GM12892 (cell line): ENCODE data around the gene PAK2.

Experiments
- POLR2A ChIP-seq: IDR thresholded peaks from 2 replicates; pipeline ENCODE4 v1.6.1; 2011; ENCODE audit warnings: low read depth, low read length, control low read depth
- POLR2AphosphoS5 ChIP-seq: IDR thresholded peaks from 2 replicates; pipeline ENCODE4 v1.6.1; 2011; ENCODE audit warnings: low read depth, low read length, control low read depth
- TAF1 ChIP-seq: IDR thresholded peaks from 2 replicates; pipeline ENCODE4 v1.6.1; 2011; ENCODE audit warnings: low read depth, mild to moderate bottlenecking, control low read depth, low read length, borderline replicate concordance

DNA sequence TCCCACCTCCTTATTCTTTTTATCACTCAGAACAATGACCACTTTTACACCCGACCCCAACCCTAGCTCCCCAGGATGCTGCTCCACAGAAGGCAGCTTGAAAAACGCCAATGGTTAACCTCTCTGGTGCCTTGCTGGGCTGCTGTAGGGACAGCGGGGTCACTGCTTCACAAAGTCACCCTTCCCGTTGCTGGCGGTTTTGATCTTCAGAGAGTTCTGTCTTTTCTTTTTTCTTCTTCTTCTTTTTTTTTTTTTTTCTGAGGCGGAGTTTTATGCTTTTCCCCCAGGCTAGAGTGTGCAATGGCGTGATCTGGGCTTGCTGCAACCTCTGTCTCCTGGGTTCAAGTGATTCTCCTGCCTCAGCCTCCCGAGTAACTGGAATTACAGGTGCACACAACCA, 48.3 kb upstream of the PAK2 start:
- TF ChIP-seq POLR2A (no peak), TAF1 (no peak), POLR2AphosphoS5 (no peak)
